IPS-18a (cell line): Measurements from ENCODE around the gene VSTM4.

Experiments used
- H3K27ac ChIP-seq: one replicate; pipeline ENCODE4 v1.5.1; 2013; ENCODE audit warnings: low read length
- H3K27me3 ChIP-seq: one replicate; pipeline ENCODE4 v1.6.1; 2013; ENCODE audit warnings: mild to moderate bottlenecking, low read length; ENCODE audit not compliant: control insufficient read depth, insufficient read depth
- H3K36me3 ChIP-seq: one replicate; pipeline ENCODE4 v1.6.1; 2013; ENCODE audit warnings: low read depth, low read length; ENCODE audit not compliant: control insufficient read depth
- H3K4me1 ChIP-seq: one replicate; pipeline ENCODE4 v1.6.1; 2013; ENCODE audit warnings: low read depth, low read length; ENCODE audit not compliant: control insufficient read depth
- H3K4me3 ChIP-seq: one replicate; pipeline ENCODE4 v1.5.1; 2013; ENCODE audit warnings: low read length
- H3K9ac ChIP-seq: one replicate; pipeline ENCODE4 v1.6.1; 2013; ENCODE audit warnings: mild to moderate bottlenecking, low read length, moderate library complexity
- H3K9me3 ChIP-seq: one replicate; pipeline ENCODE4 v1.6.1; 2013; ENCODE audit warnings: low read depth, low read length; ENCODE audit not compliant: control insufficient read depth

VSTM4 gene

DNA sequence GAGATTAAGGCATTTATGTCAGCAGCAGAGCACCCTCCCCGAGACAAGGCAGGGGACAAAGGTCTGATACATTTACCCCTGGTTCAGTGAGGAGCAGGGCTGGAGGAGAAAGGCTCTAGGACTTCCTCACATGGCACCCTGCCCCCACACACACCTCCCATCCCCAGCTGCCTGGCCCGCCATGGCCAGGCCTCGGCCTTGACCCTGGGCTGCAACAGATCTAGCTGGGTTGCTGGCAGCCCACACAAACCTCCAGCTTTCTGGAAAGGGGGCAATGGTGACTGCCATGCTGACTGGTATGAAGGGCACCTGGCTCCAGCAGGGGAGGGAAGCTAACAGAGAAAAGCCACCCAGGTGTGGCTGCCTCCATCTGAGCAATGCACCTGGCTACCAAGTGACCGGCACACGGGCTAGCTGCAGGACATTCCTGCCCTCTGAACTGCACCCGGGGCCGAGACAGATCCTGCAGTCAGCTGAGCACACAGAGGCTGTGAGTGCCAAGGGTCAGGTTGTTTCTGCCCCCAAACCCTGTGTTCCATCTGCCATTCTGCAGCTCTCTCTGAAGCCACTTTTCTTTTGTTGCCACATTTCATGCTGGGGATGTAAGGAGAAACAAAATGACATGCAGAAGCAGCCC lies 89.9 kb downstream of the VSTM4 start:
- H3K9ac ChIP-seq = no peak overlapping the region
- no peak overlapping the region for H3K4me3 ChIP-seq
- no peak overlapping the region for H3K27ac ChIP-seq
- H3K4me1 ChIP-seq = no peaks in the 10 kb centered on the region
- no peaks in the 10 kb centered on the region for H3K36me3 ChIP-seq
- H3K27me3 ChIP-seq = no peaks in the 10 kb centered on the region
- H3K9me3 ChIP-seq = no peaks in the 10 kb centered on the region

DNA sequence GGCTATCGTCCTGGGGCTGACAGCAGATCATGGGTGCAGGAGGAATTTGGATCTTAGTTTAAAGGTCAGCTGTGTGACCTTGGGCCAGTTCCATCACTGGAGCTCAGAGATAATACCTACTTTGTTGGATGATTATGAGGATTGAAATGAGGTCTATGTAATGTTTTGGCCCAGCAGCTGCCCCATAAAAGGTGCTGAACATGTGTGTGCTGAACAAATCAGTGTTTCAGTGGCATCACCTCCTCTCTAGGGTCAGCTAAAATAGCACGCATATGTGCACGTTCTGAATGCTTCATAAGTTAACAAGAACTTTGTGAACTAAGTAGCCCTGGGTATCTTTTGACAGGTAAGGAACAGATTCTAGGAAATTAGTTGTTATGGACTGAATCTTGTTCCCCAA lies 90.8 kb downstream of the VSTM4 start:
- H3K36me3 ChIP-seq = no peaks in the 10 kb centered on the region
- H3K27me3 ChIP-seq = no peaks in the 10 kb centered on the region
- no peaks in the 10 kb centered on the region for H3K9me3 ChIP-seq

DNA sequence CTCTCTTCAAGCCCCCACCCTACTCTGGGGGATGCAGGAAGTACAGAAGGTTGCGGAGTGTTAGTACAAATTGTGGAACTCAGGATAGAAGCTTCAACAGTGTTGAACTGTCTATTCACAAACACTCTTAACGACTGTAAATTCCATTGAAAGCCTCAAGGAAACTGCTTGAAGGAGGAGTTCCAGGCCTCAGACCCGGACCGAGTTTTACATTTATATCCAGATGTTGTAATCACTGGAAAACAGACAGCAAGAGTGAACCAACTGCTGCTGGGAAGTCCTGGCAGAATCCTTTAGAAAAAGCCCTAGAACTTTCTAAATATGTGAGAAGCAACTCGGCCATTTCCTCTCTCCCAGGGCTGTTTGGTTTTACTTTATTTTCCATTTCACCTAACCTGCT lies 91.6 kb downstream of the VSTM4 start:
- no peak overlapping the region for H3K4me3 ChIP-seq
- H3K9ac ChIP-seq = no peak overlapping the region
- no peaks in the 10 kb centered on the region for H3K36me3 ChIP-seq
- no peaks in the 10 kb centered on the region for H3K4me1 ChIP-seq
- H3K9me3 ChIP-seq = no peaks in the 10 kb centered on the region
- no peak overlapping the region for H3K27ac ChIP-seq
- no peaks in the 10 kb centered on the region for H3K27me3 ChIP-seq

More for the DNA sequence above, 90.8 kb downstream of the VSTM4 start:
- H3K4me1 ChIP-seq = no peaks in the 10 kb centered on the region
- H3K4me3 ChIP-seq = no peak overlapping the region
- H3K9ac ChIP-seq = no peak overlapping the region
- no peak overlapping the region for H3K27ac ChIP-seq

DNA sequence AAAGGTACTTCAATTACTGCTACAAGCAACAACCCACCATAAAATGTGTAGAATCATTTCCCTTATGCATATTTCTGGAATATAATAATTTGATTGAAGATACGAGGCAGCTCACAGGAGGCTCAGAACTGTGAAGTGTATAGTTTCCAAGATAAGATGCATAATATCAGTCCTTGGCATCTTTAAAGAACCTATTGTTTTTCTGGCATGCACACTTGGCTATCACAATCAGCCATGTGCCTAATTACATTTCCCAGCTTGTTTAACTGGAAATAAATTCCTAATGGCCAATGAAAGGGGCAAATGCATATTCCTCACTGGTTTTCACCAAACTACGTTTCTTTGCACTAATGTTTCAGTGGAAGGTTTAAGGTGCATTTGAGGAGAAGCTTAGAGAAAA lies 92.3 kb downstream of the VSTM4 start:
- Histone ChIP-seq H3K9me3 (no peaks in the 10 kb centered on the region), H3K4me3 (no peak overlapping the region), H3K4me1 (no peaks in the 10 kb centered on the region), H3K9ac (no peak overlapping the region), H3K36me3 (no peaks in the 10 kb centered on the region), H3K27ac (no peak overlapping the region), H3K27me3 (no peaks in the 10 kb centered on the region)

DNA sequence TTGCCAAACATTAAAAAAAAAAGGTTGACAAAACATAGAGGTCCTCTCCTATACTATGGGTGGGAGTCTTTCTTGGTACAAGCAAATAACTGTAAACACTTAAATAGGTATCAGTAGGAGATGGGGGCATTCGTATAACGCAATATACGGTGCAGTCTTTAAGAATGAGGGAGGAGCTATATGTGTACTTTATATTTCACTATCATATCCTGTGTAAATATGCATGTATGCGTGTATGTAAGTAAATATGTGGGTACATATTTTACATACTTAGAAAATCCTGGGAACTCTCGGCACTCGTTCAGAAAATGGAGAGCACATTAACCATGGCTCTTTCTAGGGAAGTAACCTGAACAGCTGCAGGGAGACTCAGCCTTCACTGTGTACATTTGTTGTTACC lies 93.6 kb downstream of the VSTM4 start:
- Histone ChIP-seq H3K27me3 (no peaks in the 10 kb centered on the region), H3K9ac (no peak overlapping the region), H3K9me3 (no peaks in the 10 kb centered on the region), H3K27ac (no peak overlapping the region), H3K4me1 (no peaks in the 10 kb centered on the region), H3K36me3 (no peaks in the 10 kb centered on the region), H3K4me3 (no peak overlapping the region)

DNA sequence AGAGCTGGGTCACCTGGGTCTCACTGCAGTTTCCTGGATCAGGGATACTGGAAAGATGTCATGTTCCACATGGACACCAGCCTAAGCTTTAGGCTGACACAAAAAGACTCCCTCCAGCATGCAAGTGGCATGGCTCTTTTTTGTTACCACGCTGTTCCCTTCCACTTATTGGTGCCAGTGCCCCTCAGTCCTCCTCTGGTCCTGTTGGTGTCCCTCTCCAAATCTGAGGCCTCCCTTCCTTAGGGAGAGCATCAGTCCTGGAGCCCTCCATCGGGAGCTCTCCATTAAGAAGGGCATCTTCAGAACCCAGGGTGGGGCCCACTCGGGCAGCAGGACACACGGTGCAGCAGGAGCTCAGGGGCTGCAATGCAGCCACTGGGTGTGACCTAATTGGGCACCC lies 99.6 kb downstream of the VSTM4 start:
- no peak overlapping the region for H3K27ac ChIP-seq
- H3K9me3 ChIP-seq = no peaks in the 10 kb centered on the region
- no peak overlapping the region for H3K4me3 ChIP-seq
- H3K4me1 ChIP-seq = peaks cover 4% of the 10 kb centered on the region
- no peaks in the 10 kb centered on the region for H3K27me3 ChIP-seq
- H3K36me3 ChIP-seq = no peaks in the 10 kb centered on the region
- H3K9ac ChIP-seq = no peak overlapping the region

DNA sequence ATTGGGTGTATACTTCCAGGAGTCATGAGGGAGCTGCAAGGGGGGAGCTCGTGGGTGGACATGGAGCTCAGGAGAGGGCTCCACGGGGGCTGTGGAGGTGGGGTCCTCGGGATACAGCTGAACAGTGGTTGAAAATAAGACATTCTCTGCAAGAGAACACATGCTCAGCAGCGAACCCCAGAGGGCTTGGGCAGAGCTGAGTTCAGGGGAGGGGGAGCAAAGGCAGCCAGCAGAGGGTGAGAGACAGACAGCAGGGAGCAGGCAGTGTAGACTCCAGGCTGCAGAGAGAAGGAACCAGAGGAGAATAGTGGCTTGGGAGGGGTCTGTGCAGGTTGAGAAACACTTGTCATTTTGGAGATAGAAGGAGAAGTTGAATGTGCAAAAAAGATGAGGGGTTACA lies 102.7 kb downstream of the VSTM4 start:
- Histone ChIP-seq H3K36me3 (no peaks in the 10 kb centered on the region), H3K27me3 (no peaks in the 10 kb centered on the region), H3K4me1 (peaks cover 4% of the 10 kb centered on the region)

DNA sequence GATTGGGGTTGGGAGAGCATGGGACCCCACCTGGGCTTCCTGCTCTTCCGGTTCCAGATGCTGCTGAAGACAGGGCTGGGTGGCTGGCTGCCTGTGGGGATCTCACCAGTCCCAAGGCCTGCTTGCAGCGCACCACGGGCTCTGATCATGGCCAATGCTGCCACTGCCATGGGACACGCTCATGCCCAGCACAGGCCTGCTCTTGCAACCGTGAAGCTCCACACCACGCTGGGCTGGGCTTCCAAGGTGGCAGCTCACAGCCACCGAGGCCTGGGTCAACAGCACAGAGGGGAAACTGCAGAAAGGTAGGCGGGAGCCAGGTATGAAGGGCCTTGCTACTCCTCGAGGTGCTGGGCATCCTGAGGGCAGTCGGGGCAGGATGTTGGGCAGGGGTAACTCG lies 103.6 kb downstream of the VSTM4 start:
- Histone ChIP-seq H3K27me3 (no peaks in the 10 kb centered on the region), H3K9me3 (no peaks in the 10 kb centered on the region), H3K4me1 (peaks cover 4% of the 10 kb centered on the region), H3K36me3 (no peaks in the 10 kb centered on the region), H3K4me3 (no peak overlapping the region), H3K9ac (no peak overlapping the region), H3K27ac (no peak overlapping the region)

More for the DNA sequence above, 102.7 kb downstream of the VSTM4 start:
- no peak overlapping the region for H3K27ac ChIP-seq
- no peak overlapping the region for H3K9ac ChIP-seq
- H3K4me3 ChIP-seq = no peak overlapping the region
- no peaks in the 10 kb centered on the region for H3K9me3 ChIP-seq

DNA sequence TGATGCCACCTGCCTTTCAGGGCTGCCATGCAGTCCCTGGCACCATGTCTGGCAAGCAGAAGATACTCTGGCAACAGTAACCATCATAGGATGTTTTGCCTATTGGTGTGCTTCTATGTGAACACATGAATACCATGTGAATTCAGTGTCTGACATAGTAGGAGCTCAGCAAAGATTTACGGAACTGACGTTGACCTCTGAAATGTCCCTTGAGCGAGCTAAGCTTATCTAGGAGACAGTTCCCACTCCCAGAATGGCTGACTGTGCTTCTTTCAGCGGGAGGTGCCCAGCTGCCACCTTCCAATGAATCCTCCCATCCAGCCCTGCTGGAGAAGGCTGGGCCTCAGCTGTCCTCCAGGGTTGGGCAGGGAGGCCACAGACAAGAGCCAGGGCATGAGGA lies 104.5 kb downstream of the VSTM4 start:
- Histone ChIP-seq H3K9me3 (no peaks in the 10 kb centered on the region), H3K4me3 (no peak overlapping the region)

DNA sequence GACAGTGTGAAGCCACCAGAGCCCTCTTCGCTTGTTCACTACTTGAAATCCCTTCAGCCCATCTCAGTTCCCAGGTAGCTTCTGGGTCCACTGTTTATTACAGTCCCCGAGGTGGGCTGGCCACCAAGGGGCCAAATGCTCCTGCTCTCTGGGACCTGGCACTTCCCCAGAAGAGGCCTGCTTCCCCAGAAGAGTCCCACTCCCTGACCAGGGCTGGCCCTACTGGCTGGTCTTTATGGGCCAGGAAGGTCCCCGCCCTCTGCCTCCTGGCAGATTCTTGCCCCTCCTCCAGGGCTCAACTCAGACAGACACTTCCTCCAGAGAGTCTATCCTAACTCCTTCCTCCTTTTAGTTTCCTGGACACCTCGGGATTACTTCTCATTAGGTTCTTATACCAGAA lies 105.0 kb downstream of the VSTM4 start:
- Histone ChIP-seq H3K27me3 (no peaks in the 10 kb centered on the region), H3K4me1 (peaks cover 4% of the 10 kb centered on the region), H3K27ac (no peak overlapping the region), H3K4me3 (no peak overlapping the region), H3K9me3 (no peaks in the 10 kb centered on the region), H3K9ac (no peak overlapping the region), H3K36me3 (no peaks in the 10 kb centered on the region)

More for the DNA sequence above, 104.5 kb downstream of the VSTM4 start:
- no peaks in the 10 kb centered on the region for H3K36me3 ChIP-seq
- H3K4me1 ChIP-seq = peaks cover 4% of the 10 kb centered on the region
- H3K9ac ChIP-seq = no peak overlapping the region
- no peak overlapping the region for H3K27ac ChIP-seq
- H3K27me3 ChIP-seq = no peaks in the 10 kb centered on the region

DNA sequence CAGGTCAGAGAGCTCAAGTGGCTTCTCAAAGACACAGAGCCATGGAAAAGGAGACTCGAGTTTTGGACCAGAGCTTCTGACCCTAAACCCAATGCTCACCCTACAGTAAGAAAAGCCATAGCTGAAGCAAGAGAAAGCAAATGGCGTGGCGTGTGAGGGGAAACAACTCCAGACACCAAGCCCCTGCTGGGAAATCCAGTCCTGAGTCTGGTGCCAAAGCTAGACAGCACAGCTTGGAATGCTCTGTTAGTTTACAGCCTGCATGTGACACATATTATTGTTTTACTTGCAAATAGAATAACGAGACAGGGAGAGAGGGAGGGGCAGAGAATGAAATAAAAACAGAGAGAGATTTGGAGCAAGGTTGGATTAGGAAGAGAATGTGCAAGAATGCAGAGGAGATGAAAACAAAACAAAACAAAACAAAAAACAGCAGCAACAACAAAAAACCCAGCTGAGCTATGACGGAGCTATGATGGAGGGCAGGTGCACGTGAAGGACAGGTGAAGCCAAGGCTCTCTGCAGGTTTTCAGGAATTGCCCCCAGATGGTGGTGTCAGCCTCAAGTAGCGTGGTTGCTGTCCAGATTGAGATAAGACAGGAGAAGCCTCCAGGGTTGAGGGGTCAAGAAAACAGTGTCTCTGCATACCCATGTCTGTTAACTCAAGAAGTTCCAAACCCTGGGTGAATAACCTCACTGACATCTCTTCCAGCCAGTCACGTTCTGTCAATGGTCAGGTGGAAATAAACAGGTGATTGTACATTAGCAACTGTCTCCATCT lies 105.9 kb downstream of the VSTM4 start:
- Histone ChIP-seq H3K27ac (no peak overlapping the region), H3K4me3 (no peak overlapping the region), H3K9me3 (no peaks in the 10 kb centered on the region), H3K36me3 (no peaks in the 10 kb centered on the region), H3K9ac (no peak overlapping the region), H3K27me3 (no peaks in the 10 kb centered on the region), H3K4me1 (peaks cover 4% of the 10 kb centered on the region)
